ENCODE data around the gene ZNF609. TPM values are rescaled to one million over a fixed set of nuclear protein-coding genes. Genes with fewer than 3 reads are reported as not detected.

Gene ZNF609
- total and polyA plus RNA-seq, 7 donors = 4.8 to 35.2 (median 29.6) TPM

GRCh38 chr15:64472161-64472560 lies 11.8 kb downstream of the ZNF609 start:
- no peak for DNase-seq
- no peak overlapping the region for H3K4me3 ChIP-seq
- H3K27me3 ChIP-seq = no peaks in the 10 kb centered on the region
- no peaks in the 10 kb centered on the region for H3K9me3 ChIP-seq
- no peak for TF ChIP-seq CTCF (IDR thresholded peaks at IDR 0.05)
- TF ChIP-seq EP300 (IDR thresholded peaks at IDR 0.05) = no peak
- no peak for TF ChIP-seq POLR2AphosphoS5 (IDR thresholded peaks at IDR 0.05)
- TF ChIP-seq POLR2A (IDR thresholded peaks at IDR 0.05) = no peak
- H3K27ac ChIP-seq = no peak overlapping the region
- intact Hi-C loops (cut with DNase I) = no loop called here
- H3K4me1 ChIP-seq = peaks cover 0 to 18% (median 7%) of the 10 kb centered on the region in 4 donors
- WGBS, 2 donors = 71 to 90% methylated on average over 4 of the region's 4 CpGs
- H3K36me3 ChIP-seq = peaks cover 0 to 4% (median 0%) of the 10 kb centered on the region in 4 donors

GRCh38 chr15:64474846-64475245 lies 14.5 kb downstream of the ZNF609 start:
- Histone ChIP-seq H3K4me1 (peaks cover 0 to 11% (median 3%) of the 10 kb centered on the region in 4 donors), H3K27ac (no peak overlapping the region), H3K4me3 (no peak overlapping the region), H3K36me3 (peaks cover 0 to 4% (median 0%) of the 10 kb centered on the region in 4 donors), H3K9me3 (no peaks in the 10 kb centered on the region), H3K27me3 (no peaks in the 10 kb centered on the region)
- TF ChIP-seq CTCF (IDR thresholded peaks at IDR 0.05) (no peak), POLR2AphosphoS5 (IDR thresholded peaks at IDR 0.05) (no peak), POLR2A (IDR thresholded peaks at IDR 0.05) (no peak), EP300 (IDR thresholded peaks at IDR 0.05) (no peak)
- no peak for DNase-seq
- intact Hi-C loops (cut with DNase I) = no loop called here
- 94 to 95% methylated on average over 2 of the region's 2 CpGs for WGBS, 2 donors

- Histone ChIP-seq H3K27me3 (no peaks in the 10 kb centered on the region), H3K4me3 (no peak overlapping the region), H3K27ac (no peak overlapping the region), H3K4me1 (peaks cover 0 to 16% (median 3%) of the 10 kb centered on the region in 4 donors), H3K9me3 (no peaks in the 10 kb centered on the region), H3K36me3 (no peaks in the 10 kb centered on the region)
- DNase-seq = no peak
- 81 to 92% methylated on average over 1 of the region's 1 CpG for WGBS, 2 donors
- no peak for TF ChIP-seq CTCF (IDR thresholded peaks at IDR 0.05)
- TF ChIP-seq POLR2A (IDR thresholded peaks at IDR 0.05) = no peak
- TF ChIP-seq EP300 (IDR thresholded peaks at IDR 0.05) = no peak
- no peak for TF ChIP-seq POLR2AphosphoS5 (IDR thresholded peaks at IDR 0.05)
- intact Hi-C loops (cut with DNase I) = no loop called here
Observed at GRCh38 chr15:64476550-64476949, 16.2 kb downstream of the ZNF609 start.

GRCh38 chr15:64478863-64479262 lies 18.5 kb downstream of the ZNF609 start:
- TF ChIP-seq EP300 (IDR thresholded peaks at IDR 0.05) = no peak
- TF ChIP-seq POLR2A (IDR thresholded peaks at IDR 0.05) = no peak
- TF ChIP-seq POLR2AphosphoS5 (IDR thresholded peaks at IDR 0.05) = no peak
- no peak for TF ChIP-seq CTCF (IDR thresholded peaks at IDR 0.05)
- H3K27me3 ChIP-seq = no peaks in the 10 kb centered on the region
- no peak overlapping the region for H3K4me3 ChIP-seq
- intact Hi-C loops (cut with DNase I) = no loop called here
- H3K4me1 ChIP-seq = peaks cover 0 to 31% (median 8%) of the 10 kb centered on the region in 4 donors
- DNase-seq = no peak
- 29 to 44% methylated on average over 1 of the region's 1 CpG for WGBS, 2 donors
- H3K27ac ChIP-seq = no peak overlapping the region
- no peaks in the 10 kb centered on the region for H3K9me3 ChIP-seq
- H3K36me3 ChIP-seq = no peaks in the 10 kb centered on the region

- Histone ChIP-seq H3K9me3 (no peaks in the 10 kb centered on the region), H3K27me3 (no peaks in the 10 kb centered on the region), H3K4me1 (peaks cover 0 to 38% (median 8%) of the 10 kb centered on the region in 4 donors), H3K4me3 (no peak overlapping the region), H3K36me3 (no peaks in the 10 kb centered on the region), H3K27ac (no peak overlapping the region)
- TF ChIP-seq POLR2AphosphoS5 (IDR thresholded peaks at IDR 0.05) = no peak
- TF ChIP-seq CTCF (IDR thresholded peaks at IDR 0.05) = no peak
- no peak for TF ChIP-seq POLR2A (IDR thresholded peaks at IDR 0.05)
- TF ChIP-seq EP300 (IDR thresholded peaks at IDR 0.05) = no peak
- DNase-seq = no peak
- intact Hi-C loops (cut with DNase I) = no loop called here
- 76 to 77% methylated on average over 4 of the region's 4 CpGs for WGBS, 2 donors
Observed at GRCh38 chr15:64480891-64481290, 20.5 kb downstream of the ZNF609 start.

Data from sigmoid colon (tissue), 7 donors.